SK-N-SH (cell line): ENCODE results near the gene LILRA2.

ENCODE experiments used
- EZH2phosphoT487 ChIP-seq: fragments of 200-600 bp; sonication (generic); IDR thresholded peaks from 2 replicates; pipeline ENCODE4 v1.6.1; 2017; ENCODE audit warnings: low read depth, mixed run types, mild to moderate bottlenecking, antibody characterized with exemption, moderate library complexity, borderline replicate concordance
- FOXM1 ChIP-seq: IDR thresholded peaks from 2 replicates; pipeline ENCODE4 v1.4.0; 2012; ENCODE audit warnings: low read depth, mild to moderate bottlenecking
- MEF2A ChIP-seq: IDR thresholded peaks from 2 replicates; pipeline ENCODE4 v1.4.0; 2012; ENCODE audit warnings: low read depth, borderline replicate concordance
- RCOR1 ChIP-seq: fragments of 150-350 bp; IDR thresholded peaks from 2 replicates; pipeline ENCODE4 v1.6.1; 2017; ENCODE audit warnings: antibody characterized with exemption, low read length
- RFX5 ChIP-seq: IDR thresholded peaks from 2 replicates; pipeline ENCODE4 v1.6.1; 2012; ENCODE audit warnings: mild to moderate bottlenecking, improper control_type of control experiment, low read length
- SMC3 ChIP-seq: IDR thresholded peaks from 2 replicates; pipeline ENCODE4 v1.6.1; 2012; ENCODE audit warnings: low read depth, low read length, improper control_type of control experiment
- TF ChIP-seq, protein P1 (sequence below): fragments of 200-600 bp; sonication (generic); IDR thresholded peaks from 2 replicates; pipeline ENCODE4 v1.6.1; 2017; ENCODE audit warnings: antibody characterized with exemption, mild to moderate bottlenecking, moderate library complexity
- TF ChIP-seq, protein P2 (sequence below): IDR thresholded peaks from 2 replicates; pipeline ENCODE4 v1.6.1; 2012; ENCODE audit warnings: mild to moderate bottlenecking, low read depth, low read length, moderate library complexity
- TF ChIP-seq, protein P3 (sequence below): IDR thresholded peaks from 2 replicates; pipeline ENCODE4; 2012
- TF ChIP-seq, protein P4 (sequence below): IDR thresholded peaks from 2 replicates; pipeline ENCODE4 v1.4.0; 2012; ENCODE audit warnings: low read depth

DNA sequence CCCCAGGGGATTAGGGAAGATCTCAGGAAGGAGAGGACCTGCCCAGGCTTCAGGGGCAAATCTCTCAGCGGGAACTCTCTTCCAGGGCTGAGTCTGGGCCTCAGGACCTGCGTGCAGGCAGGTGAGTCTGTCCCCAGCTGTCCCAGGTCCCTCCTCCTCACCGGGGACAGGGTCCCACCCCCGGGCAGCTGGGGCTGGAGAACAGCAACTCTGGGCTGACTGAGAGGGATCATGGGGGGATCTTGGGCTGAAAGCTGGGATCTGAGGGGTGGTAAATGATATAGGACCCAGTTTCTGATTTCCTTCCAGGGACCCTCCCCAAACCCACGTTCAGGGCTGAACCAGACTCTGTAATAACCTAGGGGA lies 34.2 kb downstream of the LILRA2 start:
- TF ChIP-seq, protein P1, sequence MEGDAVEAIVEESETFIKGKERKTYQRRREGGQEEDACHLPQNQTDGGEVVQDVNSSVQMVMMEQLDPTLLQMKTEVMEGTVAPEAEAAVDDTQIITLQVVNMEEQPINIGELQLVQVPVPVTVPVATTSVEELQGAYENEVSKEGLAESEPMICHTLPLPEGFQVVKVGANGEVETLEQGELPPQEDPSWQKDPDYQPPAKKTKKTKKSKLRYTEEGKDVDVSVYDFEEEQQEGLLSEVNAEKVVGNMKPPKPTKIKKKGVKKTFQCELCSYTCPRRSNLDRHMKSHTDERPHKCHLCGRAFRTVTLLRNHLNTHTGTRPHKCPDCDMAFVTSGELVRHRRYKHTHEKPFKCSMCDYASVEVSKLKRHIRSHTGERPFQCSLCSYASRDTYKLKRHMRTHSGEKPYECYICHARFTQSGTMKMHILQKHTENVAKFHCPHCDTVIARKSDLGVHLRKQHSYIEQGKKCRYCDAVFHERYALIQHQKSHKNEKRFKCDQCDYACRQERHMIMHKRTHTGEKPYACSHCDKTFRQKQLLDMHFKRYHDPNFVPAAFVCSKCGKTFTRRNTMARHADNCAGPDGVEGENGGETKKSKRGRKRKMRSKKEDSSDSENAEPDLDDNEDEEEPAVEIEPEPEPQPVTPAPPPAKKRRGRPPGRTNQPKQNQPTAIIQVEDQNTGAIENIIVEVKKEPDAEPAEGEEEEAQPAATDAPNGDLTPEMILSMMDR: no peak
- TF ChIP-seq RCOR1 (no peak), FOXM1 (no peak), RFX5 (no peak), SMC3 (no peak), EZH2phosphoT487 (no peak), MEF2A (no peak)
- TF ChIP-seq, protein P2, sequence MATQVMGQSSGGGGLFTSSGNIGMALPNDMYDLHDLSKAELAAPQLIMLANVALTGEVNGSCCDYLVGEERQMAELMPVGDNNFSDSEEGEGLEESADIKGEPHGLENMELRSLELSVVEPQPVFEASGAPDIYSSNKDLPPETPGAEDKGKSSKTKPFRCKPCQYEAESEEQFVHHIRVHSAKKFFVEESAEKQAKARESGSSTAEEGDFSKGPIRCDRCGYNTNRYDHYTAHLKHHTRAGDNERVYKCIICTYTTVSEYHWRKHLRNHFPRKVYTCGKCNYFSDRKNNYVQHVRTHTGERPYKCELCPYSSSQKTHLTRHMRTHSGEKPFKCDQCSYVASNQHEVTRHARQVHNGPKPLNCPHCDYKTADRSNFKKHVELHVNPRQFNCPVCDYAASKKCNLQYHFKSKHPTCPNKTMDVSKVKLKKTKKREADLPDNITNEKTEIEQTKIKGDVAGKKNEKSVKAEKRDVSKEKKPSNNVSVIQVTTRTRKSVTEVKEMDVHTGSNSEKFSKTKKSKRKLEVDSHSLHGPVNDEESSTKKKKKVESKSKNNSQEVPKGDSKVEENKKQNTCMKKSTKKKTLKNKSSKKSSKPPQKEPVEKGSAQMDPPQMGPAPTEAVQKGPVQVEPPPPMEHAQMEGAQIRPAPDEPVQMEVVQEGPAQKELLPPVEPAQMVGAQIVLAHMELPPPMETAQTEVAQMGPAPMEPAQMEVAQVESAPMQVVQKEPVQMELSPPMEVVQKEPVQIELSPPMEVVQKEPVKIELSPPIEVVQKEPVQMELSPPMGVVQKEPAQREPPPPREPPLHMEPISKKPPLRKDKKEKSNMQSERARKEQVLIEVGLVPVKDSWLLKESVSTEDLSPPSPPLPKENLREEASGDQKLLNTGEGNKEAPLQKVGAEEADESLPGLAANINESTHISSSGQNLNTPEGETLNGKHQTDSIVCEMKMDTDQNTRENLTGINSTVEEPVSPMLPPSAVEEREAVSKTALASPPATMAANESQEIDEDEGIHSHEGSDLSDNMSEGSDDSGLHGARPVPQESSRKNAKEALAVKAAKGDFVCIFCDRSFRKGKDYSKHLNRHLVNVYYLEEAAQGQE: no peak
- TF ChIP-seq, protein P3, sequence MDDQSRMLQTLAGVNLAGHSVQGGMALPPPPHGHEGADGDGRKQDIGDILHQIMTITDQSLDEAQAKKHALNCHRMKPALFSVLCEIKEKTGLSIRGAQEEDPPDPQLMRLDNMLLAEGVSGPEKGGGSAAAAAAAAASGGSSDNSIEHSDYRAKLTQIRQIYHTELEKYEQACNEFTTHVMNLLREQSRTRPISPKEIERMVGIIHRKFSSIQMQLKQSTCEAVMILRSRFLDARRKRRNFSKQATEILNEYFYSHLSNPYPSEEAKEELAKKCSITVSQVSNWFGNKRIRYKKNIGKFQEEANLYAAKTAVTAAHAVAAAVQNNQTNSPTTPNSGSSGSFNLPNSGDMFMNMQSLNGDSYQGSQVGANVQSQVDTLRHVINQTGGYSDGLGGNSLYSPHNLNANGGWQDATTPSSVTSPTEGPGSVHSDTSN: no peak
- TF ChIP-seq, protein P4, sequence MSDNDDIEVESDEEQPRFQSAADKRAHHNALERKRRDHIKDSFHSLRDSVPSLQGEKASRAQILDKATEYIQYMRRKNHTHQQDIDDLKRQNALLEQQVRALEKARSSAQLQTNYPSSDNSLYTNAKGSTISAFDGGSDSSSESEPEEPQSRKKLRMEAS: no peak
